Stimulated activated CD8-positive, alpha-beta memory T cell treated with anti-CD3 and anti-CD28 coated beads, Interleukin-4, amount 100 ng/mL, for 48 hours (primary cell): ENCODE data around the gene ALX3.

ENCODE experiments used
- DNase-seq: peaks from one replicate; pipeline ENCODE4 v3.0.0-alpha.2; 2020

The ALX3 gene

GRCh38 chr1:110064576-110065337 lies 5.7 kb downstream of the ALX3 start:
- DNase-seq: no peak

GRCh38 chr1:110063781-110064180 lies 6.7 kb downstream of the ALX3 start:
- DNase-seq: no peak

- DNase-seq: no peak
These were observed 7.9 kb downstream of the ALX3 start for GRCh38 chr1:110062612-110063011.

GRCh38 chr1:110061341-110061740 lies 9.1 kb downstream of the ALX3 start:
- no peak for DNase-seq

- DNase-seq: no peak
These were observed 9.8 kb downstream of the ALX3 start for GRCh38 chr1:110060662-110061060.

DNA sequence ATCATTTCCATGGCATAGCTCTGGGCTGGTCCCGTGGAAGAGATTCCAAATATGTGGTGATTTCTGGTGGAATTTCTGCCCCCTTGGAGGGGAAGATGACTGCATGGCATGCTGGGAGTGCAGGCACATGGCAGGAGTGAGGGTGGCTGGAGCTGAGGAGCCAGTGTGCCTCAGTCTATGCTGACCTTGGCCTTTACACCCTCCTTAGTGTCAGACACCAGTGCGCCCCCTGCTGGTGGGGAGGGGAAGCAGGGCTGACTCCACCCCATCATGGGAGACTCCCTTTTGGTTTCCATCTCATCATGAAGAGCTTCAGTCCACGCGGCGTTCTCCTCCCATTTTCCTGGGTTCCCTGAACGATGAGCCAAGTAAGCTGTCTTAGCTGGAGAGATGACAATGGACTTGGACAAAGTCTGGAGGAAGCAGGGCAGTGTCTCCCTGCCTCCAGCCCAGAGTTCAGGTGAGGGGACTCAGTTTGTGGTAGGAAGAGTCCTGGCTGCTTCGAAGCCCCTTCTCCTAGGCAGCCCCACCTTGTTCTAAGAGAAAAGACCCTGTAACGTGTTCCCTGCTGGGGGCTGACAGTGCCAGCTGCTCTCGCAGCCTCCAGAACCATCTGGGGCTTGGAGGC lies 10.3 kb downstream of the ALX3 start:
- DNase-seq: peak; percentile 90

- no peak for DNase-seq
These were observed 11.2 kb downstream of the ALX3 start for GRCh38 chr1:110059133-110059863.

GRCh38 chr1:110058591-110058990 lies 11.9 kb downstream of the ALX3 start:
- DNase-seq: no peak

DNA sequence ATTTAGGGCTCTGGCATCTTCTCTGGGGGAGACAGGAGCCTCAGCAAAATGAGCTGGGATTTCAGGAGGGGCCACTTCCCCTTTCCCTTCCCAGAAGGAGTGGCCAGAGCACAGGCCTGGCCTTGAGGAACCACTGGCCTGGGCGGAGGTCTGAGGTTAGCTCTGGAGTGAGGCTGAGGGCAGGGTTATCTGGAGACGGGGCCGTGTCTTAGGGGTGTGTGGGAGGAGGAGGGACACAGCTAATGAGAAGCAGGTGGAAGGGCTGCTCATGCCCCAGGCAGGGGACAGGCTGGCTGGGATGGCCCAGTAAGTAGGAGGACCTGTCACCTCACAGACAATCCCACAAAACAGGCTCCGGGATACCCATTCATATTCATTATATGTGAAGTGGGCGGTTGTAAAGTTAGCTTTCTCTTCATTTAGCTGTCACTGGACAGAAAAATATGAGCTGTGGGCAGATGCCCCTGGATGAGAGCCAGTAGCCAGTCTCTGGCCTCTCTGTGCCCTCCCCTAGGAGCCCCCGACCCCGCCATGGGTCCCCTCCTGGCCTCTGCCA lies 12.4 kb downstream of the ALX3 start:
- no peak for DNase-seq

GRCh38 chr1:110056776-110057175 lies 13.7 kb downstream of the ALX3 start:
- DNase-seq: no peak

DNA sequence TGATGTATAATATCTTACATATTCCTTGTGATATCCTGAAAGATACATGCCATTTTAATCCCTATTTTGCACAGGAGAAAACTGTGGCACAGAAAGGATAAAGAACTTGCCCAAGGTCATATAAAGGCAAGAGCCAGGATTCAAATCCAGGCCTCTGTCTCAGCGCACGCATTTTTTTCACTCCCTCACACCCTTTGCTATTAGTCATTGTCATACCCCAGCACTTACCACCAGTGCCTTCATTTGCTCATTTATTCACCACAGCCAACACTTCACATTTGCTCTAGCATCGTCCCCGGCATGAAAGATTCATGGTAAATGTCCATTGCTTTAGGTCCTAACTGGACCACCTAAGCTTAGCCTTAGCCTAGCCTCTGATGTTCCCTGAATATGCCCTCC lies 14.2 kb downstream of the ALX3 start:
- DNase-seq: no peak

DNA sequence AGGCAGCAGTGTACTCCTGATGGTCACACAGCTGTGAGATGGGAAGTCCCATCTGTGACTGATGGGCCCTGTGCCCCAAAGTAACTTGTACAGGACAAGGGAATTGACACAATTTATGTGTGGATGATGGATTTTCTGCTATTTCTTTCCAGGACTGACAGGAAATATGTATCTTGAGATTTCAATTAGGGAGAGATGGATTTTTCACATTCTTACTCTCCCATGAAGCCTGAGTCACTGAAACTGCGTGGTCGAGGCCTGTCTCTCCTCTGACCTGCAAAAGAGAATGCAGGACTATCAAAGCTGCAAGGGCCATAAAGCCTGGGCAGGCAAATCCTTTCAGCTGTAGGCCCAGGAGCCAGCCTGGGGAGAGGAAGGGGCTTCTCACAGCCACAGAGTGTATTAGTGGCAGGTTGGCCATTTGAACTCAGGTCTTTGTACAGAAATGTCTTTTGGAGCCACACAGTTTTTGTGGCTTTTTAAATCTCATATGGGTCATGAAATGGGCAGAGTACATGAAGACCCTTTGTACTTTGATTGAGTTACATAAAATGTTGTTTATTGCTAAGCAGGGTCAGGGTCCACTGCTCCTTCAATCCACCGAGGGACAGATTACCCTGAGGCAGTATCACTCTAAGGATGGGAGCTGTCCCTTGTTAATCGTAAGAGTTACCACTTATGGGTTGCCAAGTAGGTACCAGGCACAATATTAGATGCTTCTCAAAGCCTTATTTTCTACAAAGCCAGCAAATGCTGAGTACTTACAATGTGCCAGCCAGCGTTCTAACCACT lies 14.8 kb downstream of the ALX3 start:
- no peak for DNase-seq

- peak; percentile 89 for DNase-seq
These were observed 16.7 kb downstream of the ALX3 start for GRCh38 chr1:110053552-110054428.

DNA sequence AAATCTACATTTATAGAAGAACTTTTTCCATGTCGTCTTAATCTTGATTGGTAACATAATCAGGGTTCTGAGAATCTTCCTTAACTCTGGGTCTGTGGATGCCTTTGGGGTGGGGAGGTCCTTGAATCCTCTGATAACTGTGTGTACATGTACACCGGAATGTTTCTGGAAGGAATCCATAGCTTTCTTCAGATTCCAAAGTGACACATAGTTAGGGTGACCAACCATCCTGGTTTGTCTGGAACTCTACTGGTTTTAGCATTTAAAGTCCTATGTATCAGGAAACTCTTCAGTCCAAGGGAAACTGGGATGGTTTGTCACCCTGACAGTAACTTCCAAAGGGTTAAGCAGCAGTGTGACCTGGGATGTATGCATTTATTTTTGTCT lies 19.2 kb downstream of the ALX3 start:
- no peak for DNase-seq

- DNase-seq: no peak
These were observed 19.7 kb downstream of the ALX3 start for GRCh38 chr1:110050602-110051261.

GRCh38 chr1:110049801-110050601 lies 20.5 kb downstream of the ALX3 start:
- DNase-seq: no peak

- no peak for DNase-seq
These were observed 21.4 kb downstream of the ALX3 start for GRCh38 chr1:110048923-110049601.

GRCh38 chr1:110048240-110048639 lies 22.2 kb downstream of the ALX3 start:
- no peak for DNase-seq

GRCh38 chr1:110047463-110047862 lies 23.0 kb downstream of the ALX3 start:
- no peak for DNase-seq

DNA sequence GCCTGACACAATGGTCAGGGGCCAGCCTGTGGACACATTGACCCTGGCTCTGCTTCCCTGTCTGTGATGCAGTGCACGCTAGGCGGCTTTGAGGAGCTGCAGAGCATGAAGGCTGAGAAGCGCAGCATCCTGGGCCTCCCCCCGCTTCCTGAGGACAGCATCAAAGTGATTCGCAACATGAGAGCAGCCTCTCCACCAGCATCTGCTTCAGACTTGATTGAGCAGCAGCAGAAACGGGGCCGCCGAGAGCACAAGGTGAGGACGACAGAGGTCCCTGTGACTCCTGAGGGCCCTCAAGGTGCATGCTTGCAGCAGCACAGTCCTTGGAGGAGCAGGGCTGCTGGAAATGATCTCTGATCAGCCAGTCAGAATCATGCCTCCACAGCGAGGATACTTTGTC lies 27.5 kb downstream of the ALX3 start:
- DNase-seq: no peak
